ENCODE results near the gene SPG11.
"Not testable (repeated sequence)": the region's sequence is repeated elsewhere in the genome, so short reads cannot be mapped to it uniquely, and the experiment has no call there.

SPG11 gene

GRCh38 chr15:44698641-44699040 is 35.2 kb upstream of the SPG11 start:
- Histone ChIP-seq H3K27me3 (ENCODE audit: control insufficient read depth, insufficient read depth, low read length, poor library complexity, severe bottlenecking) (no peaks in the 10 kb centered on the region), H3K4me1 (ENCODE audit: control insufficient read depth, insufficient read depth, low read length) (no peaks in the 10 kb centered on the region), H3K4me3 (ENCODE audit: insufficient read depth, low read depth, low read length) (no peak overlapping the region), H3K9me3 (ENCODE audit: control insufficient read depth, low read length) (no peaks in the 10 kb centered on the region), H3K36me3 (ENCODE audit: control insufficient read depth, insufficient read depth, low read length) (no peaks in the 10 kb centered on the region), H3K27ac (ENCODE audit: insufficient read depth, low read depth, low read length, poor library complexity, severe bottlenecking) (no peak overlapping the region)
- 94 to 100% methylated on average over 2 of the region's 2 CpGs for WGBS, 2 experiments

- no peaks in the 10 kb centered on the region for H3K27me3 ChIP-seq (ENCODE audit: control insufficient read depth, insufficient read depth, low read length, poor library complexity, severe bottlenecking)
- no peak overlapping the region for H3K27ac ChIP-seq (ENCODE audit: insufficient read depth, low read depth, low read length, poor library complexity, severe bottlenecking)
- no peak overlapping the region for H3K4me3 ChIP-seq (ENCODE audit: insufficient read depth, low read depth, low read length)
- no peaks in the 10 kb centered on the region for H3K4me1 ChIP-seq (ENCODE audit: control insufficient read depth, insufficient read depth, low read length)
- no peaks in the 10 kb centered on the region for H3K36me3 ChIP-seq (ENCODE audit: control insufficient read depth, insufficient read depth, low read length)
- no peaks in the 10 kb centered on the region for H3K9me3 ChIP-seq (ENCODE audit: control insufficient read depth, low read length)
Observed at GRCh38 chr15:44697014-44697413, 33.6 kb upstream of the SPG11 start.

- Histone ChIP-seq H3K36me3 (ENCODE audit: control insufficient read depth, insufficient read depth, low read length) (no peaks in the 10 kb centered on the region), H3K4me3 (ENCODE audit: insufficient read depth, low read depth, low read length) (no peak overlapping the region), H3K27ac (ENCODE audit: insufficient read depth, low read depth, low read length, poor library complexity, severe bottlenecking) (no peak overlapping the region), H3K27me3 (ENCODE audit: control insufficient read depth, insufficient read depth, low read length, poor library complexity, severe bottlenecking) (no peaks in the 10 kb centered on the region), H3K9me3 (ENCODE audit: control insufficient read depth, low read length) (no peaks in the 10 kb centered on the region), H3K4me1 (ENCODE audit: control insufficient read depth, insufficient read depth, low read length) (no peaks in the 10 kb centered on the region)
- WGBS, 2 experiments = 83 to 94% methylated on average over 2 to 3 of the region's 3 CpGs
Observed at GRCh38 chr15:44695294-44695693, 31.8 kb upstream of the SPG11 start.

- H3K4me1 ChIP-seq (ENCODE audit: control insufficient read depth, insufficient read depth, low read length) = no peaks in the 10 kb centered on the region
- H3K27me3 ChIP-seq (ENCODE audit: control insufficient read depth, insufficient read depth, low read length, poor library complexity, severe bottlenecking) = no peaks in the 10 kb centered on the region
- no peak overlapping the region for H3K4me3 ChIP-seq (ENCODE audit: insufficient read depth, low read depth, low read length)
- no peaks in the 10 kb centered on the region for H3K36me3 ChIP-seq (ENCODE audit: control insufficient read depth, insufficient read depth, low read length)
- no peak overlapping the region for H3K27ac ChIP-seq (ENCODE audit: insufficient read depth, low read depth, low read length, poor library complexity, severe bottlenecking)
- 88 to 90% methylated on average over 4 of the region's 4 CpGs for WGBS, 2 experiments
- H3K9me3 ChIP-seq (ENCODE audit: control insufficient read depth, low read length) = no peaks in the 10 kb centered on the region
Observed at GRCh38 chr15:44694416-44694815, 31.0 kb upstream of the SPG11 start.

GRCh38 chr15:44692659-44693058 is 29.2 kb upstream of the SPG11 start:
- Histone ChIP-seq H3K36me3 (ENCODE audit: control insufficient read depth, insufficient read depth, low read length) (no peaks in the 10 kb centered on the region), H3K9me3 (ENCODE audit: control insufficient read depth, low read length) (no peaks in the 10 kb centered on the region), H3K27ac (ENCODE audit: insufficient read depth, low read depth, low read length, poor library complexity, severe bottlenecking) (no peak overlapping the region), H3K4me3 (ENCODE audit: insufficient read depth, low read depth, low read length) (no peak overlapping the region), H3K4me1 (ENCODE audit: control insufficient read depth, insufficient read depth, low read length) (no peaks in the 10 kb centered on the region), H3K27me3 (ENCODE audit: control insufficient read depth, insufficient read depth, low read length, poor library complexity, severe bottlenecking) (no peaks in the 10 kb centered on the region)
- WGBS, 2 experiments = 88 to 98% methylated on average over 1 of the region's 1 CpG

GRCh38 chr15:44690245-44690644 is 26.8 kb upstream of the SPG11 start:
- 69 to 70% methylated on average over 1 of the region's 1 CpG for WGBS, 2 experiments
- H3K4me3 ChIP-seq (ENCODE audit: insufficient read depth, low read depth, low read length); H3K4me1 ChIP-seq (ENCODE audit: control insufficient read depth, insufficient read depth, low read length); H3K36me3 ChIP-seq (ENCODE audit: control insufficient read depth, insufficient read depth, low read length); H3K27ac ChIP-seq (ENCODE audit: insufficient read depth, low read depth, low read length, poor library complexity, severe bottlenecking); H3K27me3 ChIP-seq (ENCODE audit: control insufficient read depth, insufficient read depth, low read length, poor library complexity, severe bottlenecking); H3K9me3 ChIP-seq (ENCODE audit: control insufficient read depth, low read length): not testable (repeated sequence)

- not testable (repeated sequence) for H3K27ac ChIP-seq (ENCODE audit: insufficient read depth, low read depth, low read length, poor library complexity, severe bottlenecking); H3K4me3 ChIP-seq (ENCODE audit: insufficient read depth, low read depth, low read length); H3K4me1 ChIP-seq (ENCODE audit: control insufficient read depth, insufficient read depth, low read length); H3K27me3 ChIP-seq (ENCODE audit: control insufficient read depth, insufficient read depth, low read length, poor library complexity, severe bottlenecking); H3K9me3 ChIP-seq (ENCODE audit: control insufficient read depth, low read length); H3K36me3 ChIP-seq (ENCODE audit: control insufficient read depth, insufficient read depth, low read length)
- 80 to 86% methylated on average over 2 of the region's 2 CpGs for WGBS, 2 experiments
Observed at GRCh38 chr15:44689318-44689717, 25.9 kb upstream of the SPG11 start.

- H3K27ac ChIP-seq (ENCODE audit: insufficient read depth, low read depth, low read length, poor library complexity, severe bottlenecking) = not testable (repeated sequence)
- 50 to 51% methylated on average over 8 of the region's 8 CpGs for WGBS, 2 experiments
Observed at GRCh38 chr15:44682809-44683682, 19.6 kb upstream of the SPG11 start.

GRCh38 chr15:44682211-44682610 is 18.7 kb upstream of the SPG11 start:
- H3K4me3 ChIP-seq (ENCODE audit: insufficient read depth, low read depth, low read length) = no peak overlapping the region
- no peak overlapping the region for H3K27ac ChIP-seq (ENCODE audit: insufficient read depth, low read depth, low read length, poor library complexity, severe bottlenecking)
- no peaks in the 10 kb centered on the region for H3K36me3 ChIP-seq (ENCODE audit: control insufficient read depth, insufficient read depth, low read length)
- no peaks in the 10 kb centered on the region for H3K27me3 ChIP-seq (ENCODE audit: control insufficient read depth, insufficient read depth, low read length, poor library complexity, severe bottlenecking)
- 78 to 88% methylated on average over 2 of the region's 2 CpGs for WGBS, 2 experiments
- H3K9me3 ChIP-seq (ENCODE audit: control insufficient read depth, low read length) = no peaks in the 10 kb centered on the region
- H3K4me1 ChIP-seq (ENCODE audit: control insufficient read depth, insufficient read depth, low read length) = no peaks in the 10 kb centered on the region

More at GRCh38 chr15:44682809-44683682, 19.6 kb upstream of the SPG11 start:
- H3K27me3 ChIP-seq (ENCODE audit: control insufficient read depth, insufficient read depth, low read length, poor library complexity, severe bottlenecking); H3K4me1 ChIP-seq (ENCODE audit: control insufficient read depth, insufficient read depth, low read length); H3K4me3 ChIP-seq (ENCODE audit: insufficient read depth, low read depth, low read length); H3K36me3 ChIP-seq (ENCODE audit: control insufficient read depth, insufficient read depth, low read length); H3K9me3 ChIP-seq (ENCODE audit: control insufficient read depth, low read length): not testable (repeated sequence)

GRCh38 chr15:44676676-44677075 is 13.2 kb upstream of the SPG11 start:
- Histone ChIP-seq H3K36me3 (ENCODE audit: control insufficient read depth, insufficient read depth, low read length) (no peaks in the 10 kb centered on the region), H3K4me1 (ENCODE audit: control insufficient read depth, insufficient read depth, low read length) (no peaks in the 10 kb centered on the region), H3K9me3 (ENCODE audit: control insufficient read depth, low read length) (no peaks in the 10 kb centered on the region), H3K27me3 (ENCODE audit: control insufficient read depth, insufficient read depth, low read length, poor library complexity, severe bottlenecking) (peaks cover 3% of the 10 kb centered on the region), H3K27ac (ENCODE audit: insufficient read depth, low read depth, low read length, poor library complexity, severe bottlenecking) (no peak overlapping the region), H3K4me3 (ENCODE audit: insufficient read depth, low read depth, low read length) (no peak overlapping the region)
- 80 to 85% methylated on average over 7 of the region's 7 CpGs for WGBS, 2 experiments
